Liver (tissue), 9 donors: ENCODE results near the gene ROMO1. TPM values are rescaled to one million over a fixed set of nuclear protein-coding genes. Genes with fewer than 3 reads are reported as not detected.

Experiments used
- DNase-seq: peaks from one replicate; pipeline ENCODE4 v3.0.0-alpha.2; 2017; ENCODE audit warnings: low spot score
- H3K27ac ChIP-seq, 2 donors: one replicate each; pipeline ENCODE4 v1.7.0; 2013; ENCODE audit warnings: inconsistent platforms in 2 of 2, low read length in 2 of 2, control low read depth in 1 of 2, low read depth in 1 of 2, mild to moderate bottlenecking in 1 of 2
- H3K27me3 ChIP-seq, 4 donors: one replicate each; pipeline versions ENCODE4 v1.6.1 to v1.7.0; 2013; ENCODE audit warnings: low read length in 3 of 4, inconsistent platforms in 1 of 4, mild to moderate bottlenecking in 1 of 4, moderate library complexity in 1 of 4; ENCODE audit not compliant: control insufficient read depth in 4 of 4, insufficient read depth in 4 of 4
- H3K36me3 ChIP-seq, 4 donors: one replicate each; pipeline versions ENCODE4 v1.6.1 to v1.7.0; 2013; ENCODE audit warnings: low read length in 3 of 4, mild to moderate bottlenecking in 3 of 4, low read depth in 1 of 4, moderate library complexity in 1 of 4; ENCODE audit not compliant: control insufficient read depth in 4 of 4, insufficient read depth in 3 of 4
- H3K4me1 ChIP-seq, 4 donors: one replicate each; pipeline versions ENCODE4 v1.6.1 to v1.7.0; 2013; ENCODE audit warnings: low read length in 3 of 4, mild to moderate bottlenecking in 3 of 4, moderate library complexity in 1 of 4; ENCODE audit not compliant: control insufficient read depth in 4 of 4, insufficient read depth in 4 of 4
- H3K4me3 ChIP-seq, 3 donors: one replicate each; pipeline versions ENCODE4 v1.6.1 to v1.7.0; 2013; ENCODE audit warnings: low read length in 3 of 3, control low read depth in 1 of 3, low read depth in 1 of 3, mild to moderate bottlenecking in 1 of 3
- H3K9ac ChIP-seq, 2 donors: one replicate each; pipeline ENCODE4 v1.7.0; 2013; ENCODE audit warnings: low read length in 2 of 2, mild to moderate bottlenecking in 2 of 2, moderate library complexity in 2 of 2, control low read depth in 1 of 2, low read depth in 1 of 2
- H3K9me3 ChIP-seq, 4 donors: one replicate each; pipeline versions ENCODE4 v1.6.1 to v1.7.0; 2013; ENCODE audit warnings: low read length in 3 of 4; ENCODE audit not compliant: control insufficient read depth in 4 of 4
- ATF3 ChIP-seq: IDR thresholded peaks from 2 replicates; pipeline ENCODE4 v1.6.1; 2016; ENCODE audit warnings: antibody characterized with exemption
- CTCF ChIP-seq: fragments of 150-350 bp; IDR thresholded peaks from 2 replicates; pipeline ENCODE4 v1.5.1; 2017; ENCODE audit warnings: improper control_type of control experiment, low read depth, low read length; ENCODE audit not compliant: missing input control
- EGR1 ChIP-seq, 2 donors: IDR thresholded peaks; 2 replicates each; pipeline ENCODE4 v1.6.1; 2016 to 2018; ENCODE audit warnings: antibody characterized with exemption in 2 of 2, low read depth in 2 of 2
- FOXA1 ChIP-seq: IDR thresholded peaks from 2 replicates; pipeline ENCODE4 v1.6.1; 2016; ENCODE audit warnings: antibody characterized with exemption
- FOXA2 ChIP-seq: IDR thresholded peaks from 2 replicates; pipeline ENCODE4 v1.6.1; 2016; ENCODE audit warnings: antibody characterized with exemption
- GABPA ChIP-seq, 2 donors: IDR thresholded peaks in 1 of 2; conservative IDR thresholded peaks in 1 of 2; 2 replicates each; pipeline ENCODE4 v1.6.1; 2016; ENCODE audit warnings: antibody characterized with exemption in 2 of 2, mild to moderate bottlenecking in 1 of 2, moderate library complexity in 1 of 2
- HNF4A ChIP-seq, 2 donors: conservative IDR thresholded peaks; 2 replicates each; pipeline ENCODE4 v1.6.1; 2016; ENCODE audit warnings: antibody characterized with exemption in 2 of 2, mild to moderate bottlenecking in 2 of 2
- HNF4G ChIP-seq: IDR thresholded peaks from 2 replicates; pipeline ENCODE4 v1.6.1; 2016; ENCODE audit warnings: antibody characterized with exemption
- JUND ChIP-seq, 2 donors: IDR thresholded peaks; 2 replicates each; pipeline ENCODE4 v1.6.1; 2016; ENCODE audit warnings: antibody characterized with exemption in 2 of 2
- MAX ChIP-seq: IDR thresholded peaks from 2 replicates; pipeline ENCODE4 v1.6.1; 2016; ENCODE audit warnings: antibody characterized with exemption
- NR2F2 ChIP-seq: IDR thresholded peaks from 2 replicates; pipeline ENCODE4 v1.6.1; 2016; ENCODE audit warnings: antibody characterized with exemption
- RAD21 ChIP-seq, 2 donors: IDR thresholded peaks; 2 replicates each; pipeline ENCODE4 v1.6.1; 2016; ENCODE audit warnings: antibody characterized with exemption in 2 of 2, mild to moderate bottlenecking in 2 of 2
- REST ChIP-seq: IDR thresholded peaks from 2 replicates; pipeline ENCODE4 v1.6.1; 2016; ENCODE audit warnings: antibody characterized with exemption, mild to moderate bottlenecking
- RXRA ChIP-seq, 2 donors: IDR thresholded peaks; 2 replicates each; pipeline ENCODE4 v1.6.1; 2017 to 2018; ENCODE audit warnings: antibody characterized with exemption in 2 of 2, mild to moderate bottlenecking in 1 of 2
- SP1 ChIP-seq: IDR thresholded peaks from 2 replicates; pipeline ENCODE4 v1.6.1; 2018; ENCODE audit warnings: antibody characterized with exemption, mild to moderate bottlenecking
- TAF1 ChIP-seq: conservative IDR thresholded peaks from 2 replicates; pipeline ENCODE4 v1.6.1; 2016; ENCODE audit warnings: antibody characterized with exemption, mild to moderate bottlenecking
- YY1 ChIP-seq: IDR thresholded peaks from 2 replicates; pipeline ENCODE4 v1.6.1; 2016; ENCODE audit warnings: antibody characterized with exemption, mild to moderate bottlenecking
- ZBTB33 ChIP-seq: IDR thresholded peaks from 2 replicates; pipeline ENCODE4 v1.6.1; 2016; ENCODE audit warnings: antibody characterized with exemption
- WGBS: extraction: QIAGEN DNeasy Blood & Tissue Kit; methylation state at CpG from one replicate; pipeline ENCODE4 v1.1.7; 2013; 5-methylcytosine and 5-hydroxymethylcytosine counted together
- polyA plus RNA-seq, 2 donors: library from polyadenylated mRNA; stranded (reverse) in 1 of 2; unstranded in 1 of 2; fragments of 200-250 nt in 1 of 2; fragments of >200 nt in 1 of 2; fragmentation: Nextera tagmentation in 1 of 2; extraction: Ambion mirVana in 1 of 2; gene quantifications; one replicate each; pipeline versions ENCODE4 v1.2.1 to v1.2.3, GENCODE V29; 2013 to 2015
- total RNA-seq, 2 donors: library from RNA; depleted of rRNA; stranded (reverse); fragments of >200 nt; gene quantifications; one replicate each; pipeline ENCODE4 v1.2.3, GENCODE V29; 2014
- donor health status: healthy.
- donor health status: healthy.
- donor health status: healthy.
- donor health status: healthy.
- donor health status: healthy.

ROMO1 gene
- total and polyA plus RNA-seq, 4 donors: 68.4 to 359 (median 147) TPM

GRCh38 chr20:35726842-35727711, 27.9 kb downstream of the ROMO1 start:
- no peak for TF ChIP-seq CTCF
- no peak for TF ChIP-seq NR2F2
- TF ChIP-seq HNF4G: no peak
- TF ChIP-seq RAD21 (IDR thresholded peaks at IDR 0.05): no peak
- no peak for TF ChIP-seq FOXA1
- Histone ChIP-seq H3K27ac (no peak overlapping the region), H3K9ac (no peak overlapping the region), H3K9me3 (no peaks in the 10 kb centered on the region), H3K36me3 (peaks cover 35 to 90% (median 87%) of the 10 kb centered on the region in 4 donors), H3K4me1 (peaks cover 0 to 11% (median 4%) of the 10 kb centered on the region in 4 donors), H3K27me3 (no peaks in the 10 kb centered on the region), H3K4me3 (no peak overlapping the region)
- 94% methylated on average over 20 of the region's 20 CpGs for WGBS
- no peak for DNase-seq

GRCh38 chr20:35729283-35729807, 30.1 kb downstream of the ROMO1 start:
- Histone ChIP-seq H3K4me3 (no peak overlapping the region), H3K9ac (no peak overlapping the region), H3K27me3 (no peaks in the 10 kb centered on the region), H3K9me3 (no peaks in the 10 kb centered on the region), H3K36me3 (peaks cover 26 to 88% (median 86%) of the 10 kb centered on the region in 4 donors), H3K27ac (no peak overlapping the region), H3K4me1 (peaks cover 1 to 27% (median 14%) of the 10 kb centered on the region in 4 donors)
- WGBS: 88% methylated on average over 7 of the region's 7 CpGs
- TF ChIP-seq SP1 (no peak), RAD21 (IDR thresholded peaks at IDR 0.05) (no peak), NR2F2 (no peak)
- DNase-seq: no peak

- Histone ChIP-seq H3K9me3 (no peaks in the 10 kb centered on the region), H3K9ac (no peak overlapping the region), H3K27ac (no peak overlapping the region), H3K4me3 (no peak overlapping the region), H3K4me1 (peaks cover 1 to 34% (median 21%) of the 10 kb centered on the region in 4 donors), H3K27me3 (no peaks in the 10 kb centered on the region), H3K36me3 (peaks cover 22 to 89% (median 85%) of the 10 kb centered on the region in 4 donors)
- 85% methylated on average over 2 of the region's 2 CpGs for WGBS
- no peak for DNase-seq
- no peak for TF ChIP-seq TAF1
- no peak for TF ChIP-seq ATF3
- no peak for TF ChIP-seq GABPA (IDR thresholded peaks at IDR 0.05 in 1 of 2, conservative IDR thresholded peaks at IDR 0.05 in 1 of 2)
- no peak for TF ChIP-seq JUND (IDR thresholded peaks at IDR 0.05)
- TF ChIP-seq FOXA2: no peak
- no peak for TF ChIP-seq RXRA (IDR thresholded peaks at IDR 0.05)
- no peak for TF ChIP-seq SP1
- no peak for TF ChIP-seq NR2F2
- TF ChIP-seq HNF4A (conservative IDR thresholded peaks at IDR 0.05): no peak
- TF ChIP-seq HNF4G: no peak
- no peak for TF ChIP-seq FOXA1
- TF ChIP-seq YY1: no peak
- TF ChIP-seq MAX: no peak
- no peak for TF ChIP-seq EGR1 (IDR thresholded peaks at IDR 0.05; ENCODE audit: low read depth in 2 of 2)
- no peak for TF ChIP-seq REST
- TF ChIP-seq ZBTB33: no peak
- no peak for TF ChIP-seq RAD21 (IDR thresholded peaks at IDR 0.05)
Measured at GRCh38 chr20:35729836-35730582, 30.8 kb downstream of the ROMO1 start.
